ENCODE data around the gene DHX35. TPM values are rescaled to one million over a fixed set of nuclear protein-coding genes. Genes with fewer than 3 reads are reported as not detected.

The DHX35 gene
- total and polyA plus RNA-seq, 2 of the 13 experiments (the other 11 are each of a cell fraction or from before 2014, with no cell fraction given): 25.8 to 28.7 TPM

GRCh38 chr20:39049684-39050554 lies 87.8 kb downstream of the DHX35 start (continued):
- TF ChIP-seq ZFP91 (CRISPR knock-in tag; IDR thresholded peaks at IDR 0.05; ENCODE audit: borderline replicate concordance): peak; percentile 95; the same call in 1 of the 2 replicates
- peak; percentile 95 for TF ChIP-seq FOXC1 (CRISPR knock-in tag; IDR thresholded peaks at IDR 0.05; ENCODE audit: borderline replicate concordance)
- no peak for TF ChIP-seq NFYB (CRISPR knock-in tag; IDR thresholded peaks at IDR 0.05)
- peak; percentile 86; the same call in 1 of the 2 replicates for TF ChIP-seq SNAPC5 (CRISPR knock-in tag; IDR thresholded peaks at IDR 0.05; ENCODE audit: borderline replicate concordance)
- no peak for TF ChIP-seq ZMAT5 (CRISPR knock-in tag; IDR thresholded peaks at IDR 0.05; ENCODE audit: borderline replicate concordance, low read depth)
- 0 out of 2 replicates have a peak, but pooled peaks have one; percentile 59 for TF ChIP-seq MLXIP (CRISPR knock-in tag; IDR thresholded peaks at IDR 0.05; ENCODE audit: borderline replicate concordance)
- TF ChIP-seq ZNF713 (CRISPR knock-in tag; IDR thresholded peaks at IDR 0.05): peak; percentile 99
- TF ChIP-seq AHR (CRISPR knock-in tag; IDR thresholded peaks at IDR 0.05): peak; percentile 73; the same call in 1 of the 2 replicates
- peak; percentile 12; the same call in 1 of the 2 replicates for TF ChIP-seq ZNF281 (CRISPR knock-in tag; IDR thresholded peaks at IDR 0.05; ENCODE audit: borderline replicate concordance)
- 0 out of 2 replicates have a peak, but pooled peaks have one; percentile 55 for TF ChIP-seq HNRNPL (IDR thresholded peaks at IDR 0.05; ENCODE audit: low read depth, low read length)
- TF ChIP-seq SIX1 (CRISPR knock-in tag; IDR thresholded peaks at IDR 0.05; ENCODE audit: borderline replicate concordance): no peak
- TF ChIP-seq NCOA2 (CRISPR knock-in tag; IDR thresholded peaks at IDR 0.05): peak; percentile 51; the same call in 1 of the 2 replicates
- no peak; the same call in 1 of the 2 replicates for TF ChIP-seq KDM4B (CRISPR knock-in tag; IDR thresholded peaks at IDR 0.05)
- 0 out of 2 replicates have a peak, but pooled peaks have one; percentile 75 for TF ChIP-seq ZNF431 (CRISPR knock-in tag; IDR thresholded peaks at IDR 0.05; ENCODE audit: borderline replicate concordance, low read depth)
- peak; percentile 30; the same call in 1 of the 2 replicates for TF ChIP-seq ZBTB21 (CRISPR knock-in tag; IDR thresholded peaks at IDR 0.05)
- TF ChIP-seq EHMT2 (IDR thresholded peaks at IDR 0.05; ENCODE audit: borderline replicate concordance, low read depth, low read length): no peak
- TF ChIP-seq SSRP1 (CRISPR knock-in tag; IDR thresholded peaks at IDR 0.05): 0 out of 2 replicates have a peak, but pooled peaks have one; percentile 84
- no peak; the same call in 1 of the 2 replicates for TF ChIP-seq RORA (CRISPR knock-in tag; IDR thresholded peaks at IDR 0.05)
- no peak for TF ChIP-seq TBX3 (IDR thresholded peaks at IDR 0.05; ENCODE audit: borderline replicate concordance)

Measured in HepG2 (cell line).